Activated T-helper 1 cell treated with anti-CD3 and anti-CD28 coated beads, Interleukin-2, amount 50 U/mL, for 16 hours (primary cell): Measurements from ENCODE around the gene SNF8.
A peak's percentile ranks its signal among the peaks of the same experiment; 100 is the strongest.

Source experiments
- DNase-seq, 2 donors: peaks; one replicate each; pipeline ENCODE4 v3.0.0-alpha.2; 2020; ENCODE audit warnings: low read depth in 1 of 2, low spot score in 1 of 2

SNF8 gene

DNA sequence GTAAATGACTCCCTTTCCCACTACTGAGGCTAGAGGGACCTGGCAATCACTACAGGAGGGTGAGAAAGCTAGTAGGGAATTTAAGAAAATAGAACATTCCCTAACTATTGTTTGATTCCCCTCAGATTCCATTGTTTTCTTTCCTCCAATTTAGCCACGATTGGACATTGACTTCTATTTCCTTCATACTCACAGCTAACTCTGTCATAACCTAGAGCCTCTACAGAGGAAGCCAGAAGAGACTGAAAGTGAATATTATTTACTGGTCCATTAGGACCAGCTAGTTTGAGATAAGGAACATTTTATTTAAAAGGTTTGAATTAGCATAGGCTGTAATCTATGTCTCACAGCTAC lies 14.9 kb downstream of the SNF8 start:
- no peak for DNase-seq

- no peak for DNase-seq
These were observed 15.5 kb downstream of the SNF8 start for GRCh38 chr17:48928876-48929811.

DNA sequence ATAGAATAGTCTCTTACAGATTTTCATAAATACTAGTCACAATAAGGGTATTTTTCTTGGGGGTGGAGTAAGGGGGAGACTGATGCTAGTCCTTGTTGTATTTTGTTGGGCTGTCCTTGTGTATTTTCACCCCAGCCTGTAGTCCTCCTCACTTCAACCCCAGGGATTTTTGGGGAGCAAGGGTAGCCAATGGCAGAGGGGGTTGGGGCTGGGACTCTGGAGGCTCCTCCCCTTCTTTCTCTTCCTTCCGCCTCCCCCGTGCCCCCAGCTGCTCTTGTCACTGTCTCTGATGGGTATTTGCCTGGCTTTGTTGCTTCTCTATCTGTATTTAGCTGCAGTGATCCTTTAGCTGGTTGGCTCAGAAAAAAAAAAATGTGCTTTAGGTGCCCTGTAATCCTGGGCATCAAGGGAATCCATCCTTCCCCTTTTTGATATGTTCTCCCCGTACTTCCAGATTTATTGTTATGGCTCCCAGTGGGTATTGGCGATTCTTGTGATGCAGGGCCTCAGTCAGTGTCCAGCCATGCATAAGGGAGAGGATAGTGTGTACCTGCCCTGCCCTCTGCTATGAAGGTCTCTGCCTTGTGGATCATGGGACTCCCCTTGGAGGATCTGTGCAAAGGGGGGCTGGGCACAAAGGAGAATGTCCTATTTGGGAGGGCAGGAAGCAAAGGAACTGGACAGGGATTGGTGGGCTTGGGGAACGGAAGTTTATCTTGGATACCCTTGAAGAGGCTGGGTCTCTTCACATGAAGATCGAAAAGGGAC lies 16.5 kb downstream of the SNF8 start:
- DNase-seq: no peak

- DNase-seq: no peak
These were observed 18.7 kb downstream of the SNF8 start for GRCh38 chr17:48925991-48926342.

- no peak for DNase-seq
These were observed 19.2 kb downstream of the SNF8 start for GRCh38 chr17:48925251-48925990.

- peak in 1 of 2 donors; percentile 41 for DNase-seq
These were observed 29.0 kb downstream of the SNF8 start for GRCh38 chr17:48915459-48916282.

- DNase-seq: no peak
These were observed 32.2 kb downstream of the SNF8 start for GRCh38 chr17:48912476-48912875.

DNA sequence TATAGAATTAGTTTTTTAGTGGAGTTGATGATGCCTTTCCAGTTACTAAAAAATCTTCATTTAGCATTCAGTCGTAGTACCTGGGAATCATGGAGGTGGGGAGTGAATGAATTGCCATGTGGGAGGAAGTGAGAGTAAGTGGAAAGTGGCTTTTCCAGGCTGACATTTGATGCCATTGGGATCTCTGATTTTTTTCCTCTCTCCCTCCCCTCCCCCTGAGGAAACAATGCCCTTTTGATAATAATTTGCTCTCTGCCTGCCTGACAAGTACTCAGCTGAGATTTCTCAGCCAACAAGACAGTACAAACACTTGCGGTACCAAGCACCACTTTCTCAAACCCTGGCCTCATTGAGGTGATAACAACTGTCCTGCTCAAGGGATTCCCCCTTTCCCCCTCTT lies 34.3 kb downstream of the SNF8 start:
- DNase-seq: no peak

- DNase-seq: no peak
These were observed 34.9 kb downstream of the SNF8 start for GRCh38 chr17:48909783-48910182.

- DNase-seq: peak; percentile 52 to 78
These were observed 35.7 kb downstream of the SNF8 start for GRCh38 chr17:48908853-48909394.

- peak; percentile 77 to 85 for DNase-seq
These were observed 36.4 kb downstream of the SNF8 start, which contains the start of gene UBE2Z for GRCh38 chr17:48908047-48908843. Gene UBE2Z, plus strand, starts transcription at chr17:48908407. Its CDS starts 97 bp downstream, at chr17:48908504.

DNA sequence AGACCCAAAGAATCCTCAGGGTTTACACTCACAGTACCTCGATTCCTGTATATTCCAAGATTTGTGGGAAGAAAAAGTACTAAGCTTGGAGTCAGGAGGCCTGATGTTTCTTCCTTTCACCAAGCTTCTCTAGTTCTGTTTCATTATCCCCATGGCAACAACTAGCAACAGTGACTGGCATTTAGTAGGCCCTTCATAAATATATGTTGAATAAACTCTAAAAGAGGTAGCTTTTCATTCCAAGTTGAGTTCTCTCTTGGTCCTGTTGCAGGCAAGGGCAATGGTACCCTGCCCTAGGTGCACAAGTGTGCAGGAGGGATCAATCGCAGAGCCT lies 37.0 kb downstream of the SNF8 start:
- DNase-seq: no peak

- DNase-seq: no peak
These were observed 38.6 kb downstream of the SNF8 start for GRCh38 chr17:48905987-48906515.

- DNase-seq: no peak
These were observed 40.2 kb downstream of the SNF8 start for GRCh38 chr17:48904428-48904827.

- no peak for DNase-seq
These were observed 41.2 kb downstream of the SNF8 start for GRCh38 chr17:48903401-48903800.

DNA sequence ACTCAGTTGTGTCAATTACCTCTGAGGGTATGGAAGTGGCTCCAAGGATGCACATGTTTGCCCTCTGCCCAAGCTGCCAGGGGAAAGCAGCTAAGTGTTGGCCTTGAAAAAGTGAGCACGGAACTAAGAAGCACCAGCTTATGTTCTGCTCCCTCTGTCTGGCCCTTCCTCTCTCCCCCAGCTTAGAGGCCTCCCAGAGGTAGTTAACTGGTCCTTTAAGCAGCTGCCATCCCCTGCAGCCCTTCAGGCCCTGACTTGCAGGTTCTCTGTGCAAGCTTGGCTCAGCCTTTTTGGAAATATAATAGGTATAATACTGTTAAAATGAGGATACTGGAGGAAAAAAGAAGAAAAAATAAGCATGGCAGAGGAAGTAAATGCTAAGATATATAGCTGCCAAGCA lies 43.4 kb downstream of the SNF8 start:
- DNase-seq: no peak

- no peak for DNase-seq
These were observed 49.8 kb downstream of the SNF8 start for GRCh38 chr17:48894886-48895285.

DNA sequence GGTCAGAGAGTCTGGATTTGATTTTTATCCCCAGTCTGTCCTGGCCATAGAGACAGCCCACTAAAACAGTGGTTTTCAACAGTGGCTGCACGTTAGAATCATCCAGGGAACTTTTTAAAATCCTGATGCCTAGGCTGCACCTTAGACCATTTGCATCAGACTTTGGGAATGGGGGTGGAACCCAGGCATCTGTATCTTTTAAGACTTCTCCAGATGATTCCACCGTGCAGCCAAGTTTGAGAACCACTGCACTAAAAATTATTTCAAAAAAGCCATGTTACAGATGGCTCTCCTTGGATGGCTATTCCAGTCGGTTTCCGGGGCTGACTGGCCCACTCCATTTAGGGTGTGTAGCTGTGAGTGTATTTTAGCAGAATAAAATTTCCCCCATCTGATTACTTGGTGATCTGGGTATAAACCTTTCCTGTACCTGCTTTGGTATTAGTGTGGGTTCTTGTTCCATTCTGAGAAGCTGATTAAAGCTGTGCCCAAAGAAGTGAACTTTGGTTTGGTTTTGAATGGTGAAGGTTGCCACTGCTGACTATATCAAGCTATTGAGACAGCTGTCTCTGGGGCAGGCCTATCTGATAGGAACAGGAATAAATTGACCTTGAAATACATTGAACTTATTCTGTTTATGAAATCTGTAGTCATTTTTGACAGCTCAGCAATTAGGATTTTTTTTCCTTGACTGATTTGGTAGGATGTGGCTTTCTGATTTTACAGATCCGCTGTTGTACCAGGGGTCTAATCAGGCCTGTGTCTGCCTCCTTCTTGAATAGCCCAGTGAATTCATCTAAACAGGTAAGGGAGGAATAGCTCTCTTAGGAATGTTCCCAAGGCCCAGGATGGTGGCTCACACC lies 50.8 kb downstream of the SNF8 start:
- no peak for DNase-seq
